Measurements from ENCODE around the gene ANXA4.
A peak's percentile ranks its signal among the peaks of the same experiment; 100 is the strongest.

Gene ANXA4

DNA sequence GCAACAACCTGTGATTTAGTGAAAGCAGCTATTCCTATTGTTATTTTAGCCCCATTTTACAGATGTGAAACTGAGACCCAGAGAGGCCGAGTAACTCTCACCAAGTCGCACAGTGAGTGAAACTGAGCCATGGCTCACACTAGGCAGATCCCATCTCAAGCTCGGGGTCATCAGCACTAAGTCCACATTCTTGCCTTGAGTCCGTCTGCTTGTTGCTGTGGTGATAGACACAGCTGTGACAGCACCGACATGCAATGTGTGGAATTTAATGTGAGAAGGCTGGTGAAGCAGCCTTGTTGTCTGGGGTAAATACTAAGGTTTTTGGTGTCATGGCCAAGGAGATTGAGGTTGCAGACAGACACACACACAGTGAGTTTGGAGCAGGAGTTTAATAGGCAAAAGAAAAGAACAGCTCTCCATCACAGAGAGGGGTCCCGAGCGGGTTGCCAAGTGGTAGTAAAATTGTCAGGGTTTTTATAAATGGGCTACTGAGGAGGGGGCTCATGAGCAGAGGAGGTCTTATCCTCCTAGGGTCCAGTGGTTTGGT lies 47.3 kb downstream of the ANXA4 start:
- H3K27me3 ChIP-seq (ENCODE audit: insufficient read depth, low read length), result peaks cover 5% of the 10 kb centered on the region; the same call in 1 of the 2 replicates
- H3K27ac ChIP-seq (ENCODE audit: low read depth, low read length, poor library complexity, severe bottlenecking), result no peak overlapping the region
- no peak overlapping the region for H3K4me3 ChIP-seq (ENCODE audit: low read depth, low read length, poor library complexity, severe bottlenecking)
- H3K9me2 ChIP-seq (ENCODE audit: low read depth, low read length), result no peaks in the 10 kb centered on the region
- no peaks in the 10 kb centered on the region for H3F3A ChIP-seq (ENCODE audit: insufficient read depth, low read length)
- peaks cover 8% of the 10 kb centered on the region for H3K4me1 ChIP-seq (ENCODE audit: insufficient read depth, low read length, severe bottlenecking)
- H2AFZ ChIP-seq (ENCODE audit: low read length), result no peak overlapping the region
- H3K9me3 ChIP-seq (ENCODE audit: low read length), result no peaks in the 10 kb centered on the region
- H4K20me1 ChIP-seq (ENCODE audit: insufficient read depth, low read length), result no peaks in the 10 kb centered on the region
- H3K9ac ChIP-seq (ENCODE audit: low read length), result no peak overlapping the region
- TF ChIP-seq, protein P1, sequence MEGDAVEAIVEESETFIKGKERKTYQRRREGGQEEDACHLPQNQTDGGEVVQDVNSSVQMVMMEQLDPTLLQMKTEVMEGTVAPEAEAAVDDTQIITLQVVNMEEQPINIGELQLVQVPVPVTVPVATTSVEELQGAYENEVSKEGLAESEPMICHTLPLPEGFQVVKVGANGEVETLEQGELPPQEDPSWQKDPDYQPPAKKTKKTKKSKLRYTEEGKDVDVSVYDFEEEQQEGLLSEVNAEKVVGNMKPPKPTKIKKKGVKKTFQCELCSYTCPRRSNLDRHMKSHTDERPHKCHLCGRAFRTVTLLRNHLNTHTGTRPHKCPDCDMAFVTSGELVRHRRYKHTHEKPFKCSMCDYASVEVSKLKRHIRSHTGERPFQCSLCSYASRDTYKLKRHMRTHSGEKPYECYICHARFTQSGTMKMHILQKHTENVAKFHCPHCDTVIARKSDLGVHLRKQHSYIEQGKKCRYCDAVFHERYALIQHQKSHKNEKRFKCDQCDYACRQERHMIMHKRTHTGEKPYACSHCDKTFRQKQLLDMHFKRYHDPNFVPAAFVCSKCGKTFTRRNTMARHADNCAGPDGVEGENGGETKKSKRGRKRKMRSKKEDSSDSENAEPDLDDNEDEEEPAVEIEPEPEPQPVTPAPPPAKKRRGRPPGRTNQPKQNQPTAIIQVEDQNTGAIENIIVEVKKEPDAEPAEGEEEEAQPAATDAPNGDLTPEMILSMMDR (IDR thresholded peaks at IDR 0.05; ENCODE audit: low read length), result no peak
- TF ChIP-seq EZH2 (IDR thresholded peaks at IDR 0.05; ENCODE audit: borderline replicate concordance, low read length), result no peak
- H3K36me3 ChIP-seq (ENCODE audit: insufficient read depth, low read length), result no peaks in the 10 kb centered on the region
- H3K4me2 ChIP-seq (ENCODE audit: low read length), result no peak overlapping the region
- no peaks in the 10 kb centered on the region for H3K79me2 ChIP-seq (ENCODE audit: insufficient read depth, low read length)

DNA sequence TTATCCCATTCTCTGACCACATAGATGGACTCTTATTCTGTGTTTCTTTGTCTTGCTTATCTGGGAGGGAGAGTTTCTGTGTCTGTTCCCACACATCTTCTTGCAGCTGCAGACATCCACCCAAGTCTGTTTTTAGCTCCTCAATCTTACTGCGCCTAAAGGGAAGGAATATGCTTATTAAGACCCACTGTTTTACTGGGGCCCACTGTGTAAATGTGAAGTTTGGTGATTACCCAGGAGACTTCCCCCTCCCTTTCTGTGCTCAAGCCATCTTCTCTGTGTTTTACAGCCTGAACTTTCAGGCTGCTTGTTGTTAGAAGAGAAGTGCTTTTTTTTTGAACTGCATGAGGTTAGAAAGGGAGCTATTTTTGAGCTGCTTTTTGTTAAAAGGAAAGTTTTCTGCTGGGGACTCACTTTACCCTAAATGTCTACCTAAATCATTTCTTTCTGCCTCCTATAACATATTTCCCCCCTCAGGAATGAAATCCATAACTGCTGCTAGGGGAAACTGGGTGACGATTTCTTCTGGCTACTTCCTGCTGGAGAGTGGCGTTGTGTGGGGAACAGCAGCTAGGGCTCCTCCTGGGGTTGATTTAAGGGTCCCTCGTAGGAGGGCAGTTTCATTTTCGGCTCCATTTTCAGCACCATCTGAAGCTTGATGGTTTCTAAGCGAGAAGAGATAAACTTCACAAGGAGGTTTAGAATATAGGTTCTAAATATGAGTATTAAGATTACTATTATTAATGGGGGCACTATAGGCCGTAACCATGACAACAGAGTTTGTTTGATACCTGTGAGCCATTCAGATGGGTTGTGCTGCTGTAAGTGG lies 48.1 kb downstream of the ANXA4 start:
- Histone ChIP-seq H3K79me2 (ENCODE audit: insufficient read depth, low read length) (no peaks in the 10 kb centered on the region), H3F3A (ENCODE audit: insufficient read depth, low read length) (no peaks in the 10 kb centered on the region), H3K27ac (ENCODE audit: low read depth, low read length, poor library complexity, severe bottlenecking) (no peak overlapping the region), H3K36me3 (ENCODE audit: insufficient read depth, low read length) (no peaks in the 10 kb centered on the region), H3K4me2 (ENCODE audit: low read length) (peak overlapping the region; percentile 48), H3K27me3 (ENCODE audit: insufficient read depth, low read length) (peaks cover 5% of the 10 kb centered on the region; the same call in 1 of the 2 replicates), H3K9ac (ENCODE audit: low read length) (no peak overlapping the region; the same call in 1 of the 2 replicates), H3K9me2 (ENCODE audit: low read depth, low read length) (no peaks in the 10 kb centered on the region), H2AFZ (ENCODE audit: low read length) (0 out of 2 replicates have a peak overlapping the region, but pooled peaks have one; percentile 21), H3K9me3 (ENCODE audit: low read length) (no peaks in the 10 kb centered on the region), H4K20me1 (ENCODE audit: insufficient read depth, low read length) (no peaks in the 10 kb centered on the region), H3K4me1 (ENCODE audit: insufficient read depth, low read length, severe bottlenecking) (peaks cover 8% of the 10 kb centered on the region), H3K4me3 (ENCODE audit: low read depth, low read length, poor library complexity, severe bottlenecking) (peak overlapping the region; percentile 12)
- no peak for TF ChIP-seq EZH2 (IDR thresholded peaks at IDR 0.05; ENCODE audit: borderline replicate concordance, low read length)
- TF ChIP-seq, protein P1 (IDR thresholded peaks at IDR 0.05; ENCODE audit: low read length), result no peak

DNA sequence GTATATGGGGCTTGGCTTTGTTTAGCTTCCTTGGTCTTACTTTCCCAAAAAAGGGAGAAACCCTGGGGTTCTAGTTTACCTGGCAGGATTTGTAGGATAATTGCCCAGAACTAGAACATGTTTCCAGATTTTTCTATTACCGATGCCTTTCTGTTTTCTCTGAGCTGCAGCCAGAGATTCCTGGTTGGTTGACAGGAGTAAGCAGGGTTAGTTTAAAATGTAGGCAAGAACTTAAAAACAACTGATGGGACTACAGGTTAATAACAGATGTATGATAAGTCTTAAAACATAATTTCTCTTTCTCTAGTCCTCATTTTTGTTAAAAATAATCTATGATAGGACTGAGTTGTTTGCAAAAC lies 48.6 kb downstream of the ANXA4 start:
- Histone ChIP-seq H3K9me3 (ENCODE audit: low read length) (no peaks in the 10 kb centered on the region), H3K4me3 (ENCODE audit: low read depth, low read length, poor library complexity, severe bottlenecking) (no peak overlapping the region), H2AFZ (ENCODE audit: low read length) (no peak overlapping the region), H3K4me2 (ENCODE audit: low read length) (peak overlapping the region; percentile 48), H3F3A (ENCODE audit: insufficient read depth, low read length) (no peaks in the 10 kb centered on the region), H3K27me3 (ENCODE audit: insufficient read depth, low read length) (peaks cover 5% of the 10 kb centered on the region; the same call in 1 of the 2 replicates), H3K9me2 (ENCODE audit: low read depth, low read length) (no peaks in the 10 kb centered on the region), H3K79me2 (ENCODE audit: insufficient read depth, low read length) (no peaks in the 10 kb centered on the region), H4K20me1 (ENCODE audit: insufficient read depth, low read length) (no peaks in the 10 kb centered on the region), H3K27ac (ENCODE audit: low read depth, low read length, poor library complexity, severe bottlenecking) (no peak overlapping the region), H3K4me1 (ENCODE audit: insufficient read depth, low read length, severe bottlenecking) (peaks cover 8% of the 10 kb centered on the region), H3K9ac (ENCODE audit: low read length) (no peak overlapping the region), H3K36me3 (ENCODE audit: insufficient read depth, low read length) (no peaks in the 10 kb centered on the region)
- TF ChIP-seq, protein P1 (IDR thresholded peaks at IDR 0.05; ENCODE audit: low read length), result no peak
- no peak for TF ChIP-seq EZH2 (IDR thresholded peaks at IDR 0.05; ENCODE audit: borderline replicate concordance, low read length)

Data from OCI-LY1 (cell line).